Stomach smooth muscle (tissue), 2 donors: ENCODE results near the gene C14orf93.
A peak's percentile ranks its signal among the peaks of the same experiment; 100 is the strongest.

Experiments
- H3K27ac ChIP-seq: one replicate; pipeline ENCODE4 v1.7.0; 2013; ENCODE audit warnings: mild to moderate bottlenecking, low read length, inconsistent platforms
- H3K27me3 ChIP-seq, 2 donors: one replicate each; pipeline ENCODE4 v1.7.0; 2013; ENCODE audit warnings: low read length in 2 of 2; ENCODE audit not compliant: insufficient read depth in 2 of 2, control insufficient read depth in 1 of 2
- H3K36me3 ChIP-seq, 2 donors: one replicate each; pipeline ENCODE4 v1.7.0; 2013; ENCODE audit warnings: low read length in 2 of 2; ENCODE audit not compliant: control insufficient read depth in 2 of 2, insufficient read depth in 2 of 2
- H3K4me1 ChIP-seq: one replicate; pipeline ENCODE4 v1.7.0; 2013; ENCODE audit warnings: low read length; ENCODE audit not compliant: control insufficient read depth, insufficient read depth
- H3K4me3 ChIP-seq, 2 donors: one replicate each; pipeline ENCODE4 v1.7.0; 2013; ENCODE audit warnings: low read length in 2 of 2
- H3K9ac ChIP-seq, 2 donors: one replicate each; pipeline ENCODE4 v1.7.0; 2013; ENCODE audit warnings: low read length in 2 of 2, mild to moderate bottlenecking in 1 of 2
- H3K9me3 ChIP-seq, 2 donors: one replicate each; pipeline ENCODE4 v1.7.0; 2013; ENCODE audit warnings: low read length in 2 of 2; ENCODE audit not compliant: control insufficient read depth in 2 of 2
- donor health status: healthy.
- donor health status: Pancreatic carcinoma.

Gene C14orf93, protein sequence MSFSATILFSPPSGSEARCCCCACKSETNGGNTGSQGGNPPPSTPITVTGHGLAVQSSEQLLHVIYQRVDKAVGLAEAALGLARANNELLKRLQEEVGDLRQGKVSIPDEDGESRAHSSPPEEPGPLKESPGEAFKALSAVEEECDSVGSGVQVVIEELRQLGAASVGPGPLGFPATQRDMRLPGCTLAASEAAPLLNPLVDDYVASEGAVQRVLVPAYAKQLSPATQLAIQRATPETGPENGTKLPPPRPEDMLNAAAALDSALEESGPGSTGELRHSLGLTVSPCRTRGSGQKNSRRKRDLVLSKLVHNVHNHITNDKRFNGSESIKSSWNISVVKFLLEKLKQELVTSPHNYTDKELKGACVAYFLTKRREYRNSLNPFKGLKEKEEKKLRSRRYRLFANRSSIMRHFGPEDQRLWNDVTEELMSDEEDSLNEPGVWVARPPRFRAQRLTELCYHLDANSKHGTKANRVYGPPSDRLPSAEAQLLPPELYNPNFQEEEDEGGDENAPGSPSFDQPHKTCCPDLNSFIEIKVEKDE

DNA sequence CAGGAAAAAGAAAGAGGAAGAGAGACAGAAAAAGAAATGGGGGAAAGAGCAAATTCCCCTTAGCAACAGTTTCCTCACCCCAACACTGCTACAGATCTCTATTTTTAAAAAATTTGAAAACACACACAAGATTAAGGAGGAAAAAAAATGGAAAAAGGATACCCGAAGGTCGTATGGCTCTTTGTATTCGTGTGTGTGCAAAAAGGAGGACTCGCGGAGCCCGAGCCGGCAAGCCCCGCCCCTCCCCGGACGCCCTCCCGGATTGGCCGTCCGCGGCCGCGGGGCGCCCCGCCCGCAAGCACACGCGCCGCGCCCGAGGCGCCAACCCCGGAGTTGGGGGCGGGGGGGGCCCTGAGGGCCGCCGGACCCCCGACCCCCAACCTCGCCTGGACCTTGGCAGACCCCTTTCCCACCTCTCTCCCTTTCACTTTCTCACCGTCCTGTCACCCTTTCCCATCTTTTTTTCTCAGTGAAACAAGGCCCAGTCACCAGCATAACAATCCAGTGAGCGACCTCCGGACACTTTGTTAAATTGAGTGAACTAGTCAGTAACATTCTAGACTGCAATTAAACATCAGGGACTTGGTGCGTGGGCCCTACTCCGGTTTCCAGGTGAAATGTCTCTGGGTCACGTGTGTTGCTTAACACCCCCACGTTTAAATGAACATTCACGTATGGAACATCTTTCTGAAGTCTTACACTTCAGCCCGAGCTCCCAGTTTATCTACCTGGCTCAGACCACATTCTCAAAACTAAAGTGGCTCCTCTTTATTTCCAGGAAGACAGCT, at the start of gene C14orf93:
Gene C14orf93 (minus strand): TSS at position 205 of the 788 bp plus-strand sequence. CDS start 11,120 bp downstream, outside the sequence.
- Histone ChIP-seq H3K9me3 (no peaks in the 10 kb centered on the region), H3K27me3 (no peaks in the 10 kb centered on the region), H3K4me1 (peaks cover 8% of the 10 kb centered on the region), H3K9ac (peak within 1 kb of the TSS; percentile 66 to 79), H3K36me3 (no peaks in the 10 kb centered on the region), H3K4me3 (peak within 1 kb of the TSS; percentile 77 to 83), H3K27ac (peak within 1 kb of the TSS; percentile 80)

DNA sequence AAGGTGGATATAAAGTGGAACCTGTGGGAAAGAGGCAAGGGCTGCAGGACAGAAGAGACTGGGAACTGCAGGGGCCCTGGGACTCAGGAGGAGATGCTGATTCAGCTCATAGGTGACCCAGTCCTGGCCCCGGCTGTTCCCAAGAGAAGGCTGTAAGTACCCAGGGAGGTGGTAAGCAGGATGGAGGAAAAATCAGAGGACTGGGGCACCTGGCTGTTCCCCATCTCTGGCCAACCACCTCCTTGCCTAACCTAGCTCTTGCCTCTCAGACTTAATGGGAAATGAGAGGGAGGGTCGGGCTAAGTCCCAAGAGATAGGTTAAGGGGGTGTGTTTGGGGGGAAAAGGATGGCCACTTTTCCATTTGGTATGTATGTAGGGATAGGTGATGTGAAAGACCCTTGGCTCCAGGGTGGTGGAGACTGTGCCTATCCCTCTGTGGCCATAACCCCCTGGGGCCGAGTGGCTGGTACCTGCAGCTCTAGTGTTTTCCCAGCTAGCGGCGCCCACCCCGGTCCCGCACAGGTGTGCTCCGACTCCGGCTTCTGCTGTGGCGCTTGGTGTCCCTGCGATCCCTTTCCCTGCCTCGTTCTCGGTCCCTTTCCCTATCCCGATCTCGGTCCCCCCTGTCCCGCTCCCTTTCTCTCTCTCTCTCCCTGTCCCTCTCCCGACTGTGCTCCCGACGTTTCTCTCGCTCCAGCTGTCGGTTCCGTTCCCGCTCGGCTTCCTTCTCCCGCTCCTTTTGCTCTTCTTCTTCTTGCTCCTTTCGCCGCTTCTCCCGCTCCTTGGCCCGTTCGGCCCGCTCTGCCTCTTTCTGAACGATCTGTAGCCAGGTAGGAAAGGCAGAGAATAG, 48.9 kb upstream of the C14orf93 start:
- H3K9ac ChIP-seq = no peak overlapping the region
- H3K4me3 ChIP-seq = no peak overlapping the region
- peaks cover 33% of the 10 kb centered on the region for H3K4me1 ChIP-seq
- H3K27me3 ChIP-seq = no peaks in the 10 kb centered on the region
- no peak overlapping the region for H3K27ac ChIP-seq
- H3K9me3 ChIP-seq = no peaks in the 10 kb centered on the region
- H3K36me3 ChIP-seq = peaks cover 31 to 39% of the 10 kb centered on the region in 2 donors

DNA sequence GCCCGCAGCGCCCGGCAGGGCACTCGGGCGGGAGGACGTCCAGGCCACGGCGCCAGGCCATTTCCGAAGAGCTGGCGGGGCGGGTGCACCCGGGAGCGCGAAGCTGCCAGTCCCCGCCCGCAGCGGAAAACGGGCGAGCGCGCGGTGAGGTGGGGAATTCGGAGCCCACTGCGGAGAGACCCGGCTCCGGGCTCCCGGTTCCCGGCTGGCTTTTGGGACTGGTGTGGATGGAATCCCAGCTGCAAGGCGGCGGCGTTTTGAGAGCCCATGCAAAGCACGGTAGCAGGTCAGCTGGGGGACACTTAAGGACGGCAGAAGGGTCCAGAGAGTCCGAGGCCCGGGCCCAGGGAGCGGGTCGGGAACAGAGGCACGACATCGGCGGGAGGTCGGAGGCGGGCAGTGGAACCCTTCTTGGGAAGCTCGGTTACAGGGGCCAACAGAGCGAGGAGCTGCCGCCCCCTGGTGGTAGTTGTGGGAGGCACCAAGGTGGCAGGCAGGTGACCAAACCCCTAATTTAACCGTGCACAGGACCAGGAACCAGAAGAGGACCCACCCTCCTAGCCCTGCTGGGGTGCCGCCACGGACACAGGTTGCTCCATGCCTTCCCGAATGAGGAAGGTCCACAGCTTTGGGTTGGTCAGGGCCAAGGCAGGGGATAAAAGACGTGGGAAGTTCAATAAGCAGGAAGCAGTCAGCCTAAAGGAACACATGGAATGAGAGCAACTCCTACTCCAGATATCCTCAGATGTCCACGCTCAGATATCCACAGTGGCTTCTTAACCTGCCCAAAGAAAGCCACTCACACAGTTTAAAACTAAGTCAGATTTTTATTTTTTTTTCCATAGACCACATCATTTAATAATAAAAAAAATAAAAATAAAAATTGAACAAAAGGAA, 48.1 kb upstream of the C14orf93 start:
- H3K9ac ChIP-seq = peak overlapping the region in 1 of 2 donors; percentile 49
- peak overlapping the region; percentile 51 to 78 for H3K4me3 ChIP-seq
- peaks cover 23 to 30% of the 10 kb centered on the region in 2 donors for H3K36me3 ChIP-seq
- no peaks in the 10 kb centered on the region for H3K9me3 ChIP-seq
- no peaks in the 10 kb centered on the region for H3K27me3 ChIP-seq
- H3K4me1 ChIP-seq = peaks cover 33% of the 10 kb centered on the region
- peak overlapping the region; percentile 49 for H3K27ac ChIP-seq

DNA sequence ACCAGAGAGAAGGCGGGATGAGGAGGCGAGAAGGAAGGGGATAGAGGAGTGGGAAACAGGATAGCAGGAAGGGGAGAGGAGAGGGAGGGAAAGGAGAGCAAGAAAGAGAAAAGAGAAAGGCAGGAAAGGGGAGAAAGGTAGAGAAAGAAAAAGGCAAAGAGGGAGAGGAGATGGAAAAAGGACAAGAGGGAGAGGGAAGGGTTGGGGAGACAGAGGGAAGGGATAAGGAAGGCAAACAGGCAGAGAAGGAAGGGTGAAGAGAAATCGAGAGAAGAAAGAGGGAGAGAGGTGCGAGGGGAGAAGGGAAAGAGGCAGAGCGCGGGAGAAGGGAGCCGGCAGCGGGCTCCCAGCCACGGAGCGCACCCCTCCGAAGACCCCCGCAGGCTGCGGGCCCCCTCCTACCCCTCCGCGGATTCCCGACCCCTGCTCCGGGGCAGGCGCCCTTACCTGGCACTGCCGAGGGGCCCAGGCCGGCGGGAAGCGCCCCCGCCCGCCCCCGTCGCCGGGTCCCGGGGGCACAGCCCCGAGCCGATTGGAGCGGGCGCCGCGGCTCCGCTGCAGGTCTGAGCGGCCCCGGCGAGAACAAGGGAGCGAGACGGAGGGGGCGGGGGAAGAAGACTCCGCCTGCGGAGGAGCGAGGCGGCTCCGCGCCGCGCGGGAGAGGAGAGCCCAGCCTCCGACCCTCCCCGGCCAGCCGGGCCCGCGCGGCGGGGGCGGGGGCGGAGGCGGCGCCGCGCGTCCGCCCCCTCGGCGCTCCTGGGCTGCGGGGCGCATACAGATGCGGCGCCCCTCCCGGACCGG, 47.2 kb upstream of the C14orf93 start, which contains the start of gene CDH24:
Gene CDH24 (minus strand): TSS at position 565 of the 801 bp plus-strand sequence. CDS start 1,787 bp downstream, outside the sequence.
- peaks cover 14 to 21% of the 10 kb centered on the region in 2 donors for H3K36me3 ChIP-seq
- peaks cover 28% of the 10 kb centered on the region for H3K4me1 ChIP-seq
- no peaks in the 10 kb centered on the region for H3K27me3 ChIP-seq
- peak within 1 kb of the TSS; percentile 51 to 78 for H3K4me3 ChIP-seq
- H3K9ac ChIP-seq = peak within 1 kb of the TSS; percentile 55 to 64
- H3K9me3 ChIP-seq = no peaks in the 10 kb centered on the region
- H3K27ac ChIP-seq = peak within 1 kb of the TSS; percentile 49

DNA sequence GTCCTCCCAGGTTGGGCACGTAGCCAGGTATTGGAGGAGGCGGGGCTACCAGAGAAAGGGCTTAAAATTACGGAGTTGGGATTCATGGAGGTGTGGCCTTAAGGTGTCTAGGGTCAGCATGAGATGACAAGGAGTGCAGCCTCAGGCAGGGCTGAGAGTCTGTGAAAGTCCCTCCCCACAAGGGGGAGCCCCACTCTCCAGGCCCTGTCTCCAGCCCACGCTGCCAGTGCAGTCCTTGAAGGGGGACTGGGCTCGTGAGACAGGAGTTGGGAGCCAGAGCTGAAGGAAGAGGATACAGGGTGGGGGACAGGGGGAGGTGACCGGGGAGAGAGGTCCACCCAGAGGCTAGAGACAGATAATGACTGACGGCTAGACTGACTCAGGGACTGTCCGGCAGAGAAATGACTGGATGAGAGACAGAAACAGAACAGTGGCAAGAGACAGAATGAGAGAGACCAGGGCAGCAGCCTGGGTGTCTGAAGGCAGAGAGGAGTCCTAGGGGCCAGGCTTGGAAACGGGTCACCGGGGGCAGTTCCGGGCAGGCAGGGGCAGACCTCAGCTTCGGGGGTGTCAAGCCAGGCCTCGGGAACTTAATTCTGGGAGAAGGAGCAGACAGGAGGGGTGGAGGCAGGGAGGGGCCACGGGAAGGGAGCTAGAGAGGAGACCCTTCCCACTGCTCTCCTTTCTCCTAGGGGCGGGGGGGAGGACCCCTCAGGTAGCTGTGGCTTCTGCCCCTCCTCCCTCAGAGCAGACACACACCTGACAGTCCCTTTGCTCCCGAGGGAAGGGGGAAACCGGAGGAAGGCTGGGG, 46.4 kb upstream of the C14orf93 start:
- H3K4me1 ChIP-seq = peaks cover 24% of the 10 kb centered on the region
- peak overlapping the region; percentile 46 to 78 for H3K4me3 ChIP-seq
- peaks cover 13 to 19% of the 10 kb centered on the region in 2 donors for H3K36me3 ChIP-seq
- no peak overlapping the region for H3K27ac ChIP-seq
- H3K9ac ChIP-seq = peak overlapping the region; percentile 55 to 64
- H3K9me3 ChIP-seq = no peaks in the 10 kb centered on the region
- no peaks in the 10 kb centered on the region for H3K27me3 ChIP-seq

DNA sequence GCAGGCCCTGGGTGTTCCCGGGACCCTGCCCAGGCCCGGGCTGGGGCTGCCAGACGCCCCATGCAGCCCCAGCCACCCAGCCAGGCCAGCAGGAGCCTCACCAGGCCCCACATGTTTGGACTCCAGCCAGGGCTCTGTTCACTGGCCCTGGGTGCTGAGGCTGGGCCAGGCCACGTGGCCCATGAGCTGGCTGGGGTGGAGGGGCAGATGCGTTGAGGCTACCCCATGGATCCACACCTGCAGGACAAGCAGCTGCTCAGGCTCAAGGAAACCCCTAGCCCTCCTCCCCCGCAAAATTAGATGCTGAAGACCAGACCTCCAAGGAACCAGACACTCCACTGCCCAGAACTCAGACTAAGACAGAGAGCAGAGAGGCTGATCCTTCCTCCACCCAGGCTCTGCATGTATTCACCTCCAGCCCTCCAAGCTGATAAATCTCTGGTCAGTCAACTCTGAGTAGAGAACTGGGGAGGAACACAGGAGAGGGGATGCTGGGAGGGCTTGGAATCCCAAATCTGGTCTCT, 45.7 kb upstream of the C14orf93 start:
- H3K9ac ChIP-seq = no peak overlapping the region
- H3K4me1 ChIP-seq = peaks cover 24% of the 10 kb centered on the region
- no peaks in the 10 kb centered on the region for H3K9me3 ChIP-seq
- no peak overlapping the region for H3K4me3 ChIP-seq
- no peak overlapping the region for H3K27ac ChIP-seq
- no peaks in the 10 kb centered on the region for H3K27me3 ChIP-seq
- peaks cover 8 to 13% of the 10 kb centered on the region in 2 donors for H3K36me3 ChIP-seq

DNA sequence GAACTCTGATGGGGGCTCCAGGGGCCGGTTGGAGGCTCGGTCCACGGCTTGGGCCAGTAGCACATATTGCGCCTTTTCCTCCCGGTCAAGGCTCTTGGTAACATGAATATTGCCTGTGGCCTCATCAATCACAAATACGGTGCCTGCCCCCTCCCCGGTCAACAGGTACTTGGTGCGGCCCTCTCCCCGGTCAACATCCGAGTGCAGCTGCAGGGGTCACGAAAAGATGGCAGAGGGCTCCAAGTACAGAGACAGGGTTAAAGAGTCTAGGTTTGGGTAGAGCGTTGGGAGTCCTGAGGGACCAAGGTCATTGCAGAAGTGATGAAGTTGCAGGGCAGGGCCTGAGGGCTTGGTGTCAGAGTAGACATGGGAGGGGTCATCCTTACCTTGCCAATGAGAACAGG, 45.2 kb upstream of the C14orf93 start:
- Histone ChIP-seq H3K9ac (no peak overlapping the region), H3K4me3 (no peak overlapping the region), H3K4me1 (peaks cover 24% of the 10 kb centered on the region), H3K27me3 (no peaks in the 10 kb centered on the region), H3K27ac (no peak overlapping the region), H3K9me3 (no peaks in the 10 kb centered on the region), H3K36me3 (peaks cover 2 to 10% of the 10 kb centered on the region in 2 donors)

DNA sequence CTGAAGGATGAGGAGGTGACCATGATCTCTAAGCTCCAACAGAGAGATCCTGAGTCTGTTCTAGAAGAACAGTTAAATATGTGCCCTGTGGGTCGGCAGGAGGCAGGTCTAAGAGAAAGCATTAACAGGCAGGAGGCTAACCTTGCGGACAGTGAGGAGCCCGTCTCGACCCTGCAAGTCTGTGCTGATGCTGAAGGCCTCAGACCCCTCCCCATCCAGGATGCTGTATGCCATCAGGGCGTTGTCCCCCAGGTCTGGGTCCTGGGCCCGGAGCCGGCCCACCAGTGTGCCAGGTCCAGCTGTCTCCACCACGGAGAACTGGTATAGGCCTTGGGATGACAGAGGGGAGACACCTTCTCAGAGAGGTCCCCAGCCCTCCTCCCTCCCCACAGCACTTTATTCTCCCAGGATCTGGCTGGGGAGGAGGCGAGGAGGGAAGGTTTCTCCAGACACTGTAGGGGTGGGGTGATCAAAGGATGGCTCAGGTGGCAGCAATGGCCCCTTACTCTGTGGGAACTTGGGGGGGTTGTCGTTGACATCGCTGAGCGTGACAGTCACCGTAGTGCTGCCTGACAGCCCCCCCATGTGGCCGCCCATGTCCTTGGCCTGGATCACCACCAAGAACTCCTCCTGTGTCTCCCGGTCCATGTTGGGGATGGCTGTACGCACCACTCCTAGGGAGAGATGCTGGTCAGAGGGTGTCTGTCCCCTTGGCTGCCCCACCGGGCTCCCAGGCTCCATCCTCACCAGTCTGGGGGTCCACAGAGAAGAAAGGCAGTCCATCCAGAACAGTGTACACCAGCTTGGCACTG, 44.3 kb upstream of the C14orf93 start:
- Histone ChIP-seq H3K27me3 (no peaks in the 10 kb centered on the region), H3K4me1 (peaks cover 24% of the 10 kb centered on the region), H3K4me3 (no peak overlapping the region), H3K9ac (no peak overlapping the region), H3K9me3 (no peaks in the 10 kb centered on the region), H3K36me3 (peaks cover 0 to 6% of the 10 kb centered on the region in 2 donors), H3K27ac (no peak overlapping the region)
